HFF-Myc (cell line): ENCODE data around the gene RGS19.

ENCODE experiments used
- DNase-seq: peaks from one replicate; pipeline ENCODE4 v3.0.0-alpha.2; 2011; ENCODE audit warnings: low read depth; ENCODE audit errors: extremely low read depth
- H3K4me3 ChIP-seq: replicated peaks from 2 replicates; pipeline ENCODE4 v1.5.1; 2011; ENCODE audit warnings: low read depth, mild to moderate bottlenecking, control low read depth, low read length
- TF ChIP-seq, protein P1 (sequence below): IDR thresholded peaks from 2 replicates; pipeline ENCODE4 v1.5.1; 2012; ENCODE audit warnings: mild to moderate bottlenecking, low read depth, low read length, control low read depth; ENCODE audit errors: missing control alignments

The RGS19 gene

DNA sequence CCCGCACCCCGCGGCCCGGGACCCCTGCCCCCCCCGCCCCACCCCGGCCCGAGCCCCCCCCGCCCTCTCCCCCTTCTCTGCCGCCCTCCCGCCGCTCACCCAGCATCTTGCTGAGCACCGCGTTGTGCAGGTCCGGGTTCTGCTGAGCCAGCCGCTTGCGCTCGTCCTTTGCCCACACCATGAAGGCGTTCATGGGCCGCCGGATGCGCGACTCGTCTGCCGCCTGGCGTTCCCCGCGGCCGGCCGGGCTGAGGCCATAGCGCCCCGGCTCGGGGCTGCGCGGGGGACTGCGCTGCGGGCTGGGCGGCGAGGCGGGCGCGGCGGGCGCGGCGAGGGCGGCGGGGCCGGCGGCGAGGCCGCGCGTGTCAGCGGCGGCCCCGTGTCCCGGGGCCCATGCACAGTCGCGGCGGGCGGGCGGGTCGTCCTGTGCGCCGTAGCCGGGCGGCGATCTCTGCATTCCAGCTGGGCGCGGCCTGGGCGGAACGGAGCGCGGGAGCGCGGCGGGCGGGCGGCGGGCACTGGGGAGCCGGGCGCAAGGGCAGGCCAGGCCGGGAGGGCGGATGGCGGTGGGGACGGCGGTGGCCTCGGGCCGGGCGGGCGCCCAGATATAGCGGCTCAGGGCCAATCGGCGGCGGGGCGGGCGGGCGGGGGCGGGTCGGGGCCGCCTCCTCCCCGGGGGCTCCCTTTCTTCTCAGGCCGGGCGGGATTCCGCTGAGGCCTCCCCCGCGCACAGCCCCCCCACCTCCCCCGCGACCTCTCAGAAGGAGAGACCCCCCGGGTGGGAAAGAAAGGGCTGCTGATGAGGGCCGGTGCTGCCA lies 30.0 kb downstream of the RGS19 start, which contains the start of gene SOX18:
SOX18 (minus strand) TSS at position 580 of the 818 bp plus-strand sequence; CDS start at position 457, 123 bp downstream.
- TF ChIP-seq, protein P1, sequence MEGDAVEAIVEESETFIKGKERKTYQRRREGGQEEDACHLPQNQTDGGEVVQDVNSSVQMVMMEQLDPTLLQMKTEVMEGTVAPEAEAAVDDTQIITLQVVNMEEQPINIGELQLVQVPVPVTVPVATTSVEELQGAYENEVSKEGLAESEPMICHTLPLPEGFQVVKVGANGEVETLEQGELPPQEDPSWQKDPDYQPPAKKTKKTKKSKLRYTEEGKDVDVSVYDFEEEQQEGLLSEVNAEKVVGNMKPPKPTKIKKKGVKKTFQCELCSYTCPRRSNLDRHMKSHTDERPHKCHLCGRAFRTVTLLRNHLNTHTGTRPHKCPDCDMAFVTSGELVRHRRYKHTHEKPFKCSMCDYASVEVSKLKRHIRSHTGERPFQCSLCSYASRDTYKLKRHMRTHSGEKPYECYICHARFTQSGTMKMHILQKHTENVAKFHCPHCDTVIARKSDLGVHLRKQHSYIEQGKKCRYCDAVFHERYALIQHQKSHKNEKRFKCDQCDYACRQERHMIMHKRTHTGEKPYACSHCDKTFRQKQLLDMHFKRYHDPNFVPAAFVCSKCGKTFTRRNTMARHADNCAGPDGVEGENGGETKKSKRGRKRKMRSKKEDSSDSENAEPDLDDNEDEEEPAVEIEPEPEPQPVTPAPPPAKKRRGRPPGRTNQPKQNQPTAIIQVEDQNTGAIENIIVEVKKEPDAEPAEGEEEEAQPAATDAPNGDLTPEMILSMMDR = no peak
- H3K4me3 ChIP-seq = no peak within 1 kb of the TSS
- no peak for DNase-seq

- no peak overlapping the region for H3K4me3 ChIP-seq
- no peak for DNase-seq
- TF ChIP-seq, protein P1 = no peak
These were observed 30.8 kb downstream of the RGS19 start for GRCh38 chr20:64048402-64049044.

GRCh38 chr20:64047968-64048401 lies 31.3 kb downstream of the RGS19 start:
- DNase-seq = no peak
- H3K4me3 ChIP-seq = no peak overlapping the region
- TF ChIP-seq, protein P1 = no peak

GRCh38 chr20:64047046-64047389 lies 32.3 kb downstream of the RGS19 start:
- no peak overlapping the region for H3K4me3 ChIP-seq
- no peak for DNase-seq
- TF ChIP-seq, protein P1 = no peak

DNA sequence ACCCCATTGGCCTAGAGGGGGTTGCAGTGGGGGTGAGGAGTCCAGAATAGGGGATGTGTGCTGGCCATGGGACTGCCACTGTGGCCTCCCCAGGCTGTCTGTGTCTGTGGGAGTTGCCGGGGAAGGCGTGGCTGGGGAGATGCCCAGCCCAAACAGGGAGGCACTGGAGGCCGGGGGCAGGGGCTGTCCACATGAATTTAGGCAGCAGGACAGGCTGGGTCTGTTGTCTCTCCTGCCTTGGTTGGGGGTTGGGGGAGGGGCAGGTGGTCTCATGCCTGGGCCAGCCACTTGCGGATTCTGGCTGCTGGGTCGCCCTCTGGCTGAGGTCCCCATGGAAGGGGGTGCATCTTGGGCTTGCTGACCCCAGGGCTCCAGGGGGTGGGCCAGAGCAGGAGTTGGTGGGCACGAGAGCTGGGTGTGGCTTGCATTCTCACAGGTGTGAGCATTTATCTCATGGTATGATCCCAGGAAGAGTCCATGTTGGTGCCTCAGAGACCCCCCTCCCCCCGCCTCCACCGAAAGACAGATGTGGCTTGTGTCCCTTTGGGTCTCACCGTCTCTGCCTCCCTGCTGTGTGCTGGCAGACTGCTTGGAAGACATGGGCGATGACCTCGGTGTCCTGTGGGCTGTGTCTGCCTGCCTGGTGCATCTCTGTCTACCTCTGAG lies 33.8 kb downstream of the RGS19 start:
- H3K4me3 ChIP-seq = no peak overlapping the region
- TF ChIP-seq, protein P1 = no peak
- DNase-seq = no peak

DNA sequence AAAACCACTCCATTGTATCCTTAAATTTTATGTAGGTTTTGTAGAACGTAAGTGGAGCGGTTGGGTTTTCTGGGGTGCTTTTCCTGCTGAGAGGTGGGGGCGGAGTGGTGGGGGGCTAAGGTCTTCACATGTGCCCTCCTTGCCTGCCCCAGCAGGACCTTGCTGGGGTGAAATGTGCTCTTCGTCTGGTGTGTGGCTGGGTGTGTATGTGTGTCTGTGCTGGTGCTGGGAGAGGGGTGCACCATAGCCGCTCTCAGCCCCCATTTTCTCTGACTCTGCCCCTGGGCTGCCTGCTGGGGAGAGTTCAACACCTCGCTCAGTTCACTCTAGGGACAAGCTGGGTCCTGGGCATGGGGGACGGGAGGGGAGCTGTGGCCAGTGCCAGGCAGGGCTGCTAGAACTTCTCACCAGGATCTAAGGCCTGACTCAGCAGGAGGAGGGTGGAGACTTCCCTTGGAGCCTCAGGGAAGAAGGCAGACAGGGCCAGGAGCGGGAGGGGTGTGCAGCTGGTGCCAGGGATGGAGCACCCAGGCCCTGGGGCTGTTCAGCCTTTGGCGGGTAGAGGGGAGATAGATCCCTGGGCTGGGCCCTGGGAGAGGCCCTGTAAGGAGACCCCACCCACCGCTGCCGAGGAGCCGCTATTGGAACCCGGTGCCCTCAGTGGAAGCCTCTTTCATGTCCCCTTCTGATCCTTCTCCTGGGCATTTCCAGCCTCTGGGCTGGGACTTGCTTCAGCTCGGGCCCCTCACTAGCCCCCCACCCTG lies 34.7 kb downstream of the RGS19 start:
- H3K4me3 ChIP-seq = no peak overlapping the region
- TF ChIP-seq, protein P1 = no peak
- no peak for DNase-seq
